Thyroid gland (tissue), 4 donors: ENCODE results near the gene FBH1.

ENCODE experiments used
- CTCF ChIP-seq, 6 experiments: fragments of 200-600 bp in 3 of 6; fragments of 450-650 bp in 3 of 6; sonication (generic) in 3 of 6; IDR thresholded peaks; one replicate each; pipeline ENCODE4 v1.5.1; 2016 to 2019; ENCODE audit warnings: antibody characterized with exemption in 6 of 6, mild to moderate bottlenecking in 2 of 6, inconsistent platforms in 1 of 6, moderate library complexity in 1 of 6
- POLR2A ChIP-seq, 2 donors: fragments of 450-650 bp; IDR thresholded peaks; one replicate each; pipeline ENCODE4 v1.6.1; 2017; ENCODE audit warnings: antibody characterized with exemption in 2 of 2, mild to moderate bottlenecking in 2 of 2, moderate library complexity in 1 of 2

- TF ChIP-seq CTCF (IDR thresholded peaks at IDR 0.05) = no peak
- no peak for TF ChIP-seq POLR2A (IDR thresholded peaks at IDR 0.05)
These were observed 93.7 kb downstream of the FBH1 start for GRCh38 chr10:5983774-5984173.
